Astrocyte of the hippocampus (primary cell): ENCODE measurements around the gene RALGAPA1.

ENCODE experiments used
- DNase-seq: peaks from one replicate; pipeline ENCODE4 v3.0.0; 2011; ENCODE audit warnings: low read depth, low spot score

Gene RALGAPA1

DNA sequence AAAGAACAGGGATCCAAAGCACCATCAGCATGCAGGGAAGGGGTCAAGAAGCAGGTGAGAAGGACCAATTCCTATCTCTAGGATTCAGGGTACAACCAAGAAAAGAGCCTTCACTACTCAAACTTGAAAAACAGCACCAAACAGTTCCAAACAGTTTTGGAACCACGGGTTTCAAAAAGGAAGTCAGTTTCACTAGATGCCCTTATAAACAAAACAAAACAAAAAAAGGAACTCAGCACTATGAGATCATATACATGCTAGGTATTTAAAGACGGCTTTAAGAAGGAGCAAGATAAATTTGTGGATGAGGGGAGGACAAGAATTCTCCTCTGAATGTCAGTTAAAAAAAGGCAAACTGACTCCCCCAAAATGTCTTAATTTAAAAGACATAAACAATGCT, 269.1 kb downstream of the RALGAPA1 start:
- no peak for DNase-seq

DNA sequence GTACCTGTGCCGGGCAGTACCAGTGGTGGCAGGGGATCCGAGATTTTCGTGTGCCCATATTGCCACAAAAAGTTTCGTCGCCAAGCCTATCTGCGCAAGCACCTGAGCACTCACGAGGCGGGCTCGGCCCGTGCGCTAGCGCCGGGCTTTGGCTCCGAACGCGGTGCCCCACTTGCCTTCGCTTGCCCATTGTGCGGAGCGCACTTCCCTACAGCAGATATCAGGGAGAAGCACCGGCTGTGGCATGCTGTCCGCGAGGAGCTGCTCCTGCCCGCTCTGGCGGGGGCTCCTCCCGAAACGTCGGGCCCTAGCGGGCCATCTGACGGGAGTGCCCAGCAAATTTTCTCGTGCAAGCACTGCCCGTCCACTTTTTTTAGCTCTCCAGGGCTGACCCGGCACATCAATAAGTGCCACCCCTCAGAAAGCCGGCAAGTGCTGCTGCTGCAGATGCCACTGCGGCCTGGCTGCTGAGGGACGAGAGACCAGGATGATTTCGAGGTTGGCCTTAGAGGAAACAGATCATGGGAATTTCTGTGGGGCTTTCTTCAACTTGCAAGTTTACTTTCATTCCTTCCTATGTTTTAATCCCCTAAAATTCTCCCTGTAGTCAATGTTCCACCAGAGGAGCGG, 273.5 kb downstream of the RALGAPA1 start:
- no peak for DNase-seq

DNA sequence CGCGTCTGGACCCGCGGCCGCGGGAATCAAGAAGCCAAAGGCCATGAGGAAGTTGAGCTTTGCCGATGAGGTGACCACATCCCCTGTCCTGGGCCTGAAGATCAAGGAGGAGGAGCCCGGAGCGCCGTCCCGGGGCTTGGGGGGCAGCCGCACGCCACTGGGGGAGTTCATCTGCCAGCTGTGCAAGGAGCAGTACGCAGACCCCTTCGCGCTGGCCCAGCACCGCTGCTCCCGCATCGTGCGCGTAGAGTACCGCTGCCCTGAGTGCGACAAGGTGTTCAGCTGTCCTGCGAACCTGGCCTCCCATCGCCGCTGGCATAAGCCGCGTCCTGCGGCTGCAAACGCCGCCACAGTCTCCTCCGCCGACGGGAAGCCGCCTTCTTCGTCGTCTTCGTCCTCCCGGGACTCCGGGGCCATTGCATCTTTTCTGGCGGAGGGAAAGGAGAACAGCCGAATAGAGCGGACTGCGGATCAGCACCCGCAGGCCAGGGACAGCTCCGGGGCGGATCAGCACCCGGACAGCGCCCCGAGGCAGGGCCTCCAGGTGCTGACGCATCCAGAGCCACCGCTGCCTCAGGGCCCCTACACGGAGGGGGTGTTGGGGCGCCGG, 274.1 kb downstream of the RALGAPA1 start:
- peak; percentile 92 for DNase-seq

DNA sequence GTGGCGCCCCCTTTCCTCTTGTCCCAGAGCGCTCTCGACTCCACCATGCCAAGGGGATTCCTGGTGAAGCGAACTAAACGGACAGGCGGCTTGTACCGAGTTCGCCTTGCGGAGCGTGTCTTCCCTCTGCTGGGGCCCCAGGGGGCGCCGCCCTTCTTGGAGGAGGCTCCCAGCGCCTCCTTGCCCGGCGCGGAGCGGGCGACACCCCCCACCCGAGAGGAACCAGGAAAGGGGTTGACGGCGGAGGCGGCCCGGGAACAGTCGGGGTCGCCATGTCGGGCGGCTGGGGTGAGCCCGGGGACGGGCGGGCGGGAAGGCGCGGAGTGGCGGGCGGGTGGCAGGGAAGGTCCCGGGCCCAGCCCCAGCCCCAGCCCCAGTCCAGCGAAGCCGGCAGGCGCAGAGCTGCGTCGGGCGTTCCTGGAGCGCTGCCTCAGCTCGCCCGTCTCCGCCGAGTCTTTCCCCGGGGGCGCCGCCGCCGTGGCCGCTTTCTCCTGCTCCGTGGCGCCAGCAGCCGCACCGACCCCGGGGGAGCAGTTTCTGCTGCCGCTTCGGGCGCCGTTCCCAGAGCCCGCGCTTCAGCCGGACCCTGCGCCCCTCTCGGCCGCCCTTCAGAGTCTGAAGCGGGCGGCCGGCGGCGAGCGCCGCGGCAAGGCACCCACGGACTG, 274.8 kb downstream of the RALGAPA1 start:
- DNase-seq, result no peak

DNA sequence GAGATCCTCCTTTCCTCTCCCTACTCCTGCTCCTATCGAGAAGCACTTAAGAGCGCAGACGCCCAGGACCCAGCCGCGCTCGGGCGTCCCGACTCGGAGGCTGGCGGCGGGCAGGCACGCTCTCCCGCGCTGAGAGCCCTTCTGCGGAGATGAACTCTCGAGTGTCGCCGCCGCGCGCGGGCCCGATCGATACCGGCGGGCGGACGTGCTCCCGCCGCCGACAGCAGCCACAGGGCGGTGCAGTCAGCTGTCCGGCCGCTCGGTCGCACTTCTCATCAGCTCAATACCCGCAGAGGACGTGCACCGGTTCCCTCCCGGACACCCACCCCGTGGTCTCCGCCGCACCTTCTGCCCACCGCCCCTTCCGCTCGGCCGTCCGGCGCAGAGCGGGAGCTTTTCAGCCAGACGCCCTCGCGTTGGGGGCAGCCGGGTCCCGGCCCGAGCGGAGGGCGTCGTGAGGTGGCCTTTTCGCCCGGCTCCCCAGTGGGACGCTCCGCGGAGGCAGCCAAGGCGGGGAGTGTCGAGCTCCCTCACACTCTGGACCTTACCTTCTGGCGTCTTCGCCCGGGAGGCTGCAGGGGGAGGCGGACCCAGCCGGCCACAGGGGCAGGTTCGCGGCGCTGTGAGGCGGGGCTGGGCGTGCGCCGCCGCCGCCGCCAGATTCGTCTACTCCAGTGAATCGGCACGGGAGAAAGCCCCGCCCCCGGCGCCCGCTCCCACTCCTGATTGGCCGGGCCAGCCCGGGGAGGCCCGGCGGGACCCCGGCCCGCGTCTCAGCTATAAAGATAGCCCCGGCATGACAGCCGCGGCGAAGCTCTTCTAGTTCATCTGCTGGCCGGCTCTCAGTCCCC, 275.5 kb downstream of the RALGAPA1 start, which contains the start of gene INSM2:
Gene INSM2, plus strand, starts transcription at position 808 of the 851 bp plus-strand sequence. CDS start 89 bp downstream, outside the sequence.
- DNase-seq, result peak; percentile 81

DNA sequence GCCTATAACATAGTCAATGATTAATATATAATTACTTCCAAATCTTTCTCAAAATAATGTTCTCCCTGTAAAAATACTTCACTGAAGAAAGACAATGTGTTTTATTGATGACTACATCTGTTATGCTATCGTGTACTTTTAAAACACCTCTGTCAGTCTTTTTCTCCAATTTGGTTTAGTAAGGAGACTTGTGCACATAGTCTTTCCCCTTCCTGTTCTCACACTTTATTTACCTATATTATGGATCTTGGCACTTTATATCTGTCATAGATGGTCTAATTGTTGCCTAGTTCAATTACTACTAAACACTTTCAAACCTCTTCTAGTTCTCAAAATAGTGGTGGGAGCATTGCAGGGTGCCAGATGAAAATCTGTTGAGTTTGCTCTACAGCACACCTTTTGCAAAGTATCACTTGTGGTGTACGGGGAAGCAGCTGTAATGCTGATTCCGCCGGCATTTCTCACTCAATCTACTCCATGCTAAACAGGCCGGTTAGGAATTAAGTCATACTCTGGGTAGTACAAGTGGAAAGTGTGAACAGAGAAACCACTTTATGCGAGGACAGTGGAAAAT, 276.2 kb downstream of the RALGAPA1 start:
- DNase-seq, result no peak

DNA sequence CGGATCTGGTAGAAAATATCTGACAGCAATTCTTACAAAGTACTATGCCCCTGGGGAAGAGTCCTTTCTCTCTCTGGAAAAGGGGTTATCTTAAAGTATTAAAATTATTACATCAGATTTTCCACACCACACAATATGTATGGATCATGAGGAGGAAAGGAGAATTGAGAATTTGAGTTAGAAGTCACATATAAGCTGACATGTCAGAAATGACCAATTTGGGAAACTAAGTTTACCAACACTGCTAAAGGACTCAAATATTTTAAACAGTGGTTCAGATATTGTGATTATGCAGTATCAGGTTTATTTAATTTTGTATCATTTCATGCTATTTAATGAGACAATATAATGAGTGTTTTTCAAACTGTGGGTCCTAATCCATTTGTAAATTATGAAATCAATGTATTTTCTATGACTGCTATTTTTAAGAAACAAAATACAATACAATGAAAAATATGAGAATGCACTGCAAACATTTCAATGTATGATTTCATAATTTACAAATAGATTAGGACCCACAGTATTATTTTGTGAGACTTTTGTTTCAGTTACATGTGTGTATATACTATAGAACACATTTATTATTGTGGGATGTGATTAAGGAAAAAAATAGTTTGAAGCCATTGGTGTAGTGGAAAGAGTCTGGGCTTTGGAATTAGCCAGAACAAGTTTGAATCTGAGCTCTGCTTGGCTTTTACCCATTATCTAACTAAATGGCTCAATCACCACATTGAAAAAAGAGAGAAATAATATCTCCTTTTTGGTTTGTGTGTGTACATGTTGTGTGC, 276.9 kb downstream of the RALGAPA1 start:
- no peak for DNase-seq

DNA sequence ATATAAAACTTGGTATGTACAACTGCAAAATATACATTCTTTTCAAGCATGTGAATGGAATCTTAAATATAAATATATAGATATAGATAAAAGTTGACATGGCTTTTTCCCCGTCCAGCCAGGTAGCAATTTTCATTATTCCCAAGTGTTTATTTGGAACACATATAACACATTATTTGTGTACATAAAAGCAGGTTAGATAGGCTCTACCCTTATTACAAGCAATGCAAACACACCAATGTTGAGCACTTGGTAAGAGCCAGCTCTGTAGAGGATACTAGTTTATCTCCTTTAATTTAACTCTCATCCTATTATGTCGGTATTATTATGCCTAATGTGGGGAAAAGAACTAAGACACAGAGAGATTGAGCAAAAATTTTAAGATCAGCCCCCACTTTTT, 282.1 kb downstream of the RALGAPA1 start:
- no peak for DNase-seq

DNA sequence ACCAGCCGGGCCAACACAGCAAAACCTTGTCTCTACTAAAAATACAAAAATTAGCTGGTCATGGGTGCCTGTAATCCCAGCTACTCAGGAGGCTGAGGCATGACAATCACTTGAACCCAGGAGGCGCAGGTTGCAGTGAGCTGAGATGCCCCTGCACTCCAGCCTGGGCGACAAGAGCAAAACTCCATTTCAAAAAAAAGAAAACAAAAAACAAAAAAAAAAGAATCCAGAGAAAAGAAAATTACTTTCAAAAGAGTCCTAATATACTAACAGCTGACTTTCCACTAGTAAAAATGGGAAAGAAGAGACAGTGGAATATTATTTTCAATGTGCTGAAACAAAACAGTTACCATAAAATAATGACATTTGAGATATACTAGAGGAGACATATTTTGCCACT, 283.4 kb downstream of the RALGAPA1 start:
- DNase-seq, result no peak

DNA sequence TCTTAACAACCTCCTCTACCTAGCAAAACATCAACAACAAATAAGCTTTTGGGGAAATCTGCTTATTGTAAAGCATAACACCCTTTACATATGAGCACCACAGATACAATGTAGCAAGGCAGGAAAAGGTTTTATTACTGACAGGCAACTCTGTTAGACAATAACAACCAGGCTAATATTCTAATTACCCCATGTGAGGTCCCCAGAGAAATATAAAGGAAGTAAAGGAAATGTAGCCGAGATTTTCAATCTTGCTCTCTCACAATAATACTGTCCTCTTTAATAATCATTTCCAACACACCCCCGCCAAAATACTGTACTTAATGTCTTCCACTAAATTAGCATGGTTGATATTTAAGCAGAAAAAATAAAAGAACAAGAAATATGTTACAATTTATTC, 289.1 kb downstream of the RALGAPA1 start:
- DNase-seq, result no peak

DNA sequence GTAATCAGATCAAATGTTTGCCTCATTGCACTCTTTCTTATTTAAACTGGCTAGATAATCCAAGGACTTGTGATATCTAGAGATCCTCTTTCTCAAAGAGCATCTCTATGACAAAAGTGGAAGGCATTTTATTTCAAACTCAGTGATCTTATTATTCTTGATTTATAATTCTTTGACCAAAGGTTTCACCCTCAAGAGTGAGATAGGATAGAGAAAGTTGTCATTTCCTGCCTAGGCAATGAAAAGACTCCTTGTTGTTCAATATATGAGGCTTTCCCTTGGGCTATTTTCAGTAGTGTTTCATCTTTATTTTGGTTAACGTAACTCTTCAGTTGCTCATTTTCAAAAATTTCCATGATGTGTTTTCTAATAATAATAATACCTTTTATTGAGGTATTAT, 293.2 kb downstream of the RALGAPA1 start:
- DNase-seq, result no peak

DNA sequence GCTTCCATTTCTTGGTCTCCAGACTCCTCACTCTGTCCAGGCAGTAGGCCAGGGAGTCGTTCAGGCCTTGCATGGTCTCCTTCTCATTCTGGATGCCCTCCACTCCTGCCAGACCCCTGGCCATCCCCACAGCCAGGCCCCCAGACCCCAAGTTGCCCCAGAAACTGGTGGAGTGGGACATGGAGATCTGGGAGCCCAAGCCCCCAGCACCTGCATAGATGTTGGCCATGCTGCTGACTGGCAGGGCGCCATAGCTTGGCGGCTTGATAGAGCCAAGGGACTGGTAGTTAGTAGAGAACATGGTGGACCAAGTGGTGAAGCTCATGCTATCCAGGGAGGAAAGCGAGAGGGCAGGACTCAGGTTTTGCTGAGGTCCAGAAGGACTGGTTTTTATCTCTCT, 296.3 kb downstream of the RALGAPA1 start:
- DNase-seq, result no peak

DNA sequence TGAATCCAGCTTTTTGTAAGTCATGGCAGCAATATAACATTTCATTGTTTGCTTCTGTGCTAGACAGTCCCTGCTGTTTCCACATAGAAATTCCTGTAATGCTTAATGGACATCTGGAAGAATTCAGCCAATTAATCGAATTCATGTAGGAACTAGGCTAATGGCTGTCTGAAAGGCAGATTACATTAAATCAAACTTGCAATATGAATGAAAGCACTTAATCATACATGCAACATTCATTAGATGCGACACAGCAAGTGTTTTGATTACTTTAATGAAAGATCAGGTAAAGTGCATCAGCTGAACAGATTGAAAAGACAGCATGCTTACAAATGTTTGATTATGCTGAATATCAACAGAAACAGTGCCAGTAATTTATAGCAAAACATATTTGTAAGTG, 299.2 kb downstream of the RALGAPA1 start:
- no peak for DNase-seq

DNA sequence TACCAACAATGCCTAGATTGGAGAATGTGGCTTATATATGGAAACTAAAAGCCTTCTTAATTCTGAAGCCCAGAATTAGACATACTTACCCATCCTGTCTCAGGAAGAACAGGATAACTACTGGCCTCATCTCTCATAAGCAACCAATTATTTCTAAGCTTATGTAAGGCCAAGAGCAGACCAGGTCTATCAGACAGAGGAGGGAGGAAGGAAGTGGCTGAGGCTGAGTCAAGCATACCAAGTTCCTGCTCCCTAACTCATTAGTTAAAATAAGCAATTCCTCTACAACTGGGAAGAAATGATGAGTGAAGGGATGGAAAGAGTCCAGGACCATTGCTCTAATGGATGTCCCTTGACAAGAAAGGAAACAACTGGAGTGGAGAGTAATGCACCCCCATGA, 302.2 kb downstream of the RALGAPA1 start:
- no peak for DNase-seq

DNA sequence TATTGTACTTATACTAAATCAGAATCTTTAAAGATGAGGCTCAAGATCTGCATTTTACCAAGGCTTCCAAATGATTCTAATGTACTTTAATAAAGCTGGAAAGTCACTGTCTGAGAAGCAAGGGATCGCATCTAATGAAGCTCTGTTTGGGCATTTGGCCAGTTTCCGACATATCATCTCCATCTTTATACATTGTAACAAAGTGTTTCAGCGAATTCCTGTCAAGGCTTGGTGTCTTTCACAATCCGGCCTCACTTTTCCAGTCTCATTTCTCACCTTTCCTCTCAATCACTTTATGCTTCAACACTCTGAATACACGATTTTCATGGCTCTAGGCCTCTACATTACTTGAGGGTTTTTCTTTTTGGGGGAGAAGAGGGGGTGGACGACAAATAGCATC, 302.6 kb downstream of the RALGAPA1 start:
- DNase-seq, result no peak

DNA sequence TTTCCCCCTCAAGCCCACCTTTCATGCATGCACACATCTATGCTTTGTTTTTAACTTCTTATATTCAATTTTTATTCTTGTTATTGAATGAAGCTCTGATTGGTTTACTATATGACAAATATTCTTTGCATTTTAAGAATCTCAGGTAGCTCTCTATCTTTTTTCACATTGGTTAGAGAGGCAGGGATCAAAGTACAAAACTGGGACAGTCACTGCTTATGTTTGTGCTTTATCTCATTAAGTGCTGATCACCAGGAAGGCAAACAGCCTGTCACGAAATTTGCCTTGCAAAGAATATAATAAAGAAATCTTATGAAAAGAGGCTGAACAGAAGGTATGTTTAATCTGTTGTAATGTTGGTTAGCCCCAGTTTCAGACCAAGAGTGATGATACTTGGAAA, 304.8 kb downstream of the RALGAPA1 start:
- no peak for DNase-seq

DNA sequence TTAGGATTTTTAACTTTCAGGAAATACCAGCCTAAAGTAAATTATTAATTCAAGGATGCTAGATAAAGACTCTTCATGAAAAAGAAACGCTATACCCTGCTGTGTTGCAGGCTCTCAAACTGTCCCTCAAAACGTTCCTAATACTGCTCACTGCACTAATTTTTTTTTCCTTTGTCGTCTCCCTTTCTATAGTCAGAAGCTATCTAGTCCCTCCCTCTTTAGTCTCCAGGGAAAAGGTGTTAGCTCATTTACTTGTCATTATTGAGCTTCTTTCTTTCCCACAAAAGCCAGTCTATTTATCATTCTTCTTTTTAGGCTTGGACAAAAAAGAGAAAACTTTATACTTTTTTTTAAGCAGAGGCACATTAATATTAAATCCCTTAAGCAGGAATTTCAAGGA, 305.4 kb downstream of the RALGAPA1 start:
- DNase-seq, result no peak

DNA sequence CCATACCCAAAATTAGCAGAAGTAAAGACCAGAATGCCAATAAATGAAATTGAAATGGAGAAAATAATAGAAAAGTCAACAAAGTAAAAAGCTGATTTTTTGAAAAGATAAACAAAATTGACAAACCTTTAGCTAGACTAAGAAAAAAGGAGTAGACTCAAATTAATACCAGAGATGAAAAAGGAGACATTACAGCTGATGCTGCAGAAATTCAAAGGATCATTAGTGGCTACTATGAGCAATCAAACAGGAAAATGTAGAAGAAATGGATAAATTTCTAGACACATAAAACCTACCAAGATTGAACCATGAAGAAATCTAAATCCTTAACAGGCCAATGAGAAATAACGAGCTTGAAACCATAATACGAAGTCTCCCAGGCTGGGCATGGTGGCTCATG, 309.9 kb downstream of the RALGAPA1 start:
- DNase-seq, result no peak

DNA sequence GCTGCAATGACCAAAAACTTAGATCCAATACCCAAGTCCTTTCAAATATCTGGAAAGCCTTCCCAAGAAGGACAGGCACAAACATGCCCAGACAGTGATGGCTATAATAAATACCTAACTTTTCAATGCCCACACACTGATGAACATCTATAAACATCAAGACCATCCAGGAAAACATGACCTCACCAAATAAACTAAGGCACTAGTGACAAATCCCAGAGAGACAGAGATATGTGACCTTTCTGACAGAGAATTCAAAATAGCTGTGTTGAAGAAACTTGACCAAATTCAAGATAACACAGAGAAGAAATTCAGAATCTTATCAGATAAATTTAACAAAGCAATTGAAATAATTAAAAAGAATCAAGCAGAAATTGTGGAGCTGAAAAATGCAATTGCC, 313.8 kb downstream of the RALGAPA1 start:
- DNase-seq, result no peak

DNA sequence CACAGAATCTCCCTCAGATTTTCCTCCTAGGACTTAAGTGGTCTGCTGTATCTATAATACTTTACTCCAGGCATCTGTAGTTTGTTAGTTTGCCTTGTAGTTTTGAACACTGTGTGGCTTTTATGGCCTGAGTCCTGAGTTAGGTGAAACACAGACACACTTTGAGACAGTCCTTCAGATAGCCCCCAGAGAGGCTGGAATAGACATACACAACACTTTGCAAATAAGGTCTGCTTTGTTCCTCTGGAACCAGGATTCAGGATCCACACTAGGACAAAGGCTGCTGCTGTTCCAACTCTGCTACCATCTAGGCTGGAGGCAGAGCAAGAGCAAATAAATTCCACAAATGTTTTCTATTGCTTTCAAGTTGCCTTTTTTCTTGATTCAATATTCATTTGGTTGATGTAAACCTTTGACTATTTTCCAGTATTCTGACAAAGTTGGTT, 316.5 kb downstream of the RALGAPA1 start:
- no peak for DNase-seq
